ENCODE results near the gene C11orf54. TPM values are rescaled to one million over a fixed set of nuclear protein-coding genes. Genes with fewer than 3 reads are reported as not detected.
"Not testable (repeated sequence)": the region's sequence is repeated elsewhere in the genome, so short reads cannot be mapped to it uniquely, and the experiment has no call there.

Gene C11orf54
- total and polyA plus RNA-seq, 4 donors: 33.8 to 47.1 (median 39.9) TPM

DNA sequence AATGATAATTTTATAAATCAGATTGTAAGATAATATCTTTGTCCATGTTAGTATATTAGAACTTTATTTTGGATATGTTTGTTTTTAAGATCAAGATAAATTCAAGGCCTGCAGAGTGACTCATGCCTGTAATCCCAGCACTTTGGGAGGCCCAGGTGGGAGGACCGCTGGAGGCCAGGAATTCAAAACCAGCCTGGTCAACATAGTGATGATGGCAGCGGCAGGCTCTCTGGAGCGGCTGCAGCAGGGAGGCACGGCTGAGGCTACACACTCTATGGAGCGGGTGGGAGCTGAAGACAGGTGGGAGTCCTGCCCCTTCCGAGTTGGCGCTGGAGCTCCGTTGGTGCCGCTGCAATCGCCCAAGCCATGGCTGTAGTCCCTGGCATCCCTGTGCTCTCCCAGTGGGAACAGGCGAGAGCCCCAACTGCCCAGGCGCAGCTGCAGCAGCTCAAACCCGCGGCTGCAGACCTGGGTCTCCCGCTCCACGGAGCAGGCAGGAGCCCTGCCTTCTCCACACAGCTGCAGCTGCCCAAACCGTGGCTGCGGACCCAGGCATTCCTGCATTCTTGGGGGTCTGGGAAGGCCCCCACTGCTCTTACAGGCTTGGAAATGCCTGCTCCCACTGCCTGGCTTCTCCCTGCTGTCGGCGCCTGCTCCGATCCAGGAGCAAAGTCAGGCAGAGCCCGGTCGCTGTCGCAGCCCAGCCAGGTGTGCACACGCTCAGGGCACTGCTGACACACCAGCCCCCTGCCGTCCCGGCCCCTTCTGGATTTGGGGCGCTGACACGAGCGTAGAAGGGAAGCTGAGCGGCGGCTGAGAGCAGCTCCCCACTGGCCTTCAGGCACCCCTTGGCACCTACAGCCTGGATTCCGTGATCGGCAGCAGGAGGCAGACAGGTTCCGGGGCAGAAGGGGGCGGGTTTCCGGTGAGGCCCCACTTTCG lies 16.7 kb downstream of the C11orf54 start:
- H3K27ac ChIP-seq (ENCODE audit: low read depth, low read length): no peak overlapping the region
- no peak overlapping the region for H3K4me3 ChIP-seq (ENCODE audit: low read depth, low read length)
- no peaks in the 10 kb centered on the region for H3K9me3 ChIP-seq (ENCODE audit: control insufficient read depth, insufficient read depth, low read length)
- no peak for DNase-seq (ENCODE audit: low read depth in 4 of 6, low spot score in 6 of 6)
- no peaks in the 10 kb centered on the region for H3K27me3 ChIP-seq (ENCODE audit: control insufficient read depth, insufficient read depth, low read length)
- H3K36me3 ChIP-seq (ENCODE audit: control insufficient read depth, insufficient read depth, low read length): peaks cover 37% of the 10 kb centered on the region
- 97% methylated on average over 38 of the region's 38 CpGs for WGBS (ENCODE audit: insufficient coverage)
- H3K4me1 ChIP-seq (ENCODE audit: control insufficient read depth, insufficient read depth, low read length): no peaks in the 10 kb centered on the region

GRCh38 chr11:93759123-93759522 lies 17.7 kb downstream of the C11orf54 start:
- not testable (repeated sequence) for H3K4me3 ChIP-seq (ENCODE audit: low read depth, low read length); DNase-seq (ENCODE audit: low read depth in 4 of 6, low spot score in 6 of 6); H3K27ac ChIP-seq (ENCODE audit: low read depth, low read length); H3K27me3 ChIP-seq (ENCODE audit: control insufficient read depth, insufficient read depth, low read length); H3K4me1 ChIP-seq (ENCODE audit: control insufficient read depth, insufficient read depth, low read length); H3K9me3 ChIP-seq (ENCODE audit: control insufficient read depth, insufficient read depth, low read length)
- WGBS (ENCODE audit: insufficient coverage): no CpG with 5 or more reads among the region's 4 CpGs
- peaks cover 43% of the 10 kb centered on the region for H3K36me3 ChIP-seq (ENCODE audit: control insufficient read depth, insufficient read depth, low read length)

DNA sequence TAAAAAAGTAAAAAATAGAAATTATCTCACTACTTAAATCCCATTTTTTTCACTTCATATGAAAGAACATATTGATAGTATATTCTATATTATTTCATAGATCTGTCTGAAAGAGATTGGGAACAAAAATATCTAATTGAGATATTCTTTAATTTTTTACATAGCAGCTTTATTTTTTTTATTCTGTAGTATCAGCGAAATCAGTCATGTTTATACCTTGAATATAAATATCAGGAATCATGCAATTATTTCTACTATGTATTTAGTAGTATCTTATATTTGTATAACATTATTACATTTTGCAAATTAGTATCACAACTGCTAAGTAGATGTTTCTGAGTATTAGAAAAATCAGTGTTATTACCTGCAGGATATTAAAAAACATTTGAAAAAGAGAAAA lies 20.4 kb downstream of the C11orf54 start:
- H3K36me3 ChIP-seq (ENCODE audit: control insufficient read depth, insufficient read depth, low read length): peaks cover 32% of the 10 kb centered on the region
- H3K27ac ChIP-seq (ENCODE audit: low read depth, low read length): no peak overlapping the region
- WGBS (ENCODE audit: insufficient coverage): no CpG with 5 or more reads among the region's 1 CpG
- H3K4me3 ChIP-seq (ENCODE audit: low read depth, low read length): no peak overlapping the region
- H3K9me3 ChIP-seq (ENCODE audit: control insufficient read depth, insufficient read depth, low read length): no peaks in the 10 kb centered on the region
- no peaks in the 10 kb centered on the region for H3K27me3 ChIP-seq (ENCODE audit: control insufficient read depth, insufficient read depth, low read length)
- DNase-seq (ENCODE audit: low read depth in 4 of 6, low spot score in 6 of 6): no peak
- H3K4me1 ChIP-seq (ENCODE audit: control insufficient read depth, insufficient read depth, low read length): no peaks in the 10 kb centered on the region

- DNase-seq (ENCODE audit: low read depth in 4 of 6, low spot score in 6 of 6): no peak
- WGBS (ENCODE audit: insufficient coverage): 89% methylated on average over 2 of the region's 2 CpGs
- peaks cover 12% of the 10 kb centered on the region for H3K36me3 ChIP-seq (ENCODE audit: control insufficient read depth, insufficient read depth, low read length)
Observed at GRCh38 chr11:93765551-93765950, 24.1 kb downstream of the C11orf54 start.

GRCh38 chr11:93766504-93766903 lies 25.0 kb downstream of the C11orf54 start:
- H3K36me3 ChIP-seq (ENCODE audit: control insufficient read depth, insufficient read depth, low read length): peaks cover 9% of the 10 kb centered on the region
- no peak for DNase-seq (ENCODE audit: low read depth in 4 of 6, low spot score in 6 of 6)
- WGBS (ENCODE audit: insufficient coverage): 87% methylated on average over 3 of the region's 5 CpGs
- no peak overlapping the region for H3K27ac ChIP-seq (ENCODE audit: low read depth, low read length)
- H3K4me1 ChIP-seq (ENCODE audit: control insufficient read depth, insufficient read depth, low read length): no peaks in the 10 kb centered on the region
- no peaks in the 10 kb centered on the region for H3K9me3 ChIP-seq (ENCODE audit: control insufficient read depth, insufficient read depth, low read length)
- H3K4me3 ChIP-seq (ENCODE audit: low read depth, low read length): no peak overlapping the region
- H3K27me3 ChIP-seq (ENCODE audit: control insufficient read depth, insufficient read depth, low read length): no peaks in the 10 kb centered on the region

More at GRCh38 chr11:93765551-93765950, 24.1 kb downstream of the C11orf54 start:
- no peaks in the 10 kb centered on the region for H3K9me3 ChIP-seq (ENCODE audit: control insufficient read depth, insufficient read depth, low read length)
- no peaks in the 10 kb centered on the region for H3K4me1 ChIP-seq (ENCODE audit: control insufficient read depth, insufficient read depth, low read length)
- no peak overlapping the region for H3K27ac ChIP-seq (ENCODE audit: low read depth, low read length)
- H3K27me3 ChIP-seq (ENCODE audit: control insufficient read depth, insufficient read depth, low read length): no peaks in the 10 kb centered on the region
- H3K4me3 ChIP-seq (ENCODE audit: low read depth, low read length): no peak overlapping the region

- H3K4me1 ChIP-seq (ENCODE audit: control insufficient read depth, insufficient read depth, low read length): no peaks in the 10 kb centered on the region
- H3K4me3 ChIP-seq (ENCODE audit: low read depth, low read length): no peak overlapping the region
- H3K36me3 ChIP-seq (ENCODE audit: control insufficient read depth, insufficient read depth, low read length): peaks cover 9% of the 10 kb centered on the region
- H3K27me3 ChIP-seq (ENCODE audit: control insufficient read depth, insufficient read depth, low read length): no peaks in the 10 kb centered on the region
- DNase-seq (ENCODE audit: low read depth in 4 of 6, low spot score in 6 of 6): no peak
- H3K9me3 ChIP-seq (ENCODE audit: control insufficient read depth, insufficient read depth, low read length): no peaks in the 10 kb centered on the region
- WGBS (ENCODE audit: insufficient coverage): 90% methylated on average over 2 of the region's 3 CpGs
- H3K27ac ChIP-seq (ENCODE audit: low read depth, low read length): no peak overlapping the region
Observed at GRCh38 chr11:93767018-93767417, 25.5 kb downstream of the C11orf54 start.

DNA sequence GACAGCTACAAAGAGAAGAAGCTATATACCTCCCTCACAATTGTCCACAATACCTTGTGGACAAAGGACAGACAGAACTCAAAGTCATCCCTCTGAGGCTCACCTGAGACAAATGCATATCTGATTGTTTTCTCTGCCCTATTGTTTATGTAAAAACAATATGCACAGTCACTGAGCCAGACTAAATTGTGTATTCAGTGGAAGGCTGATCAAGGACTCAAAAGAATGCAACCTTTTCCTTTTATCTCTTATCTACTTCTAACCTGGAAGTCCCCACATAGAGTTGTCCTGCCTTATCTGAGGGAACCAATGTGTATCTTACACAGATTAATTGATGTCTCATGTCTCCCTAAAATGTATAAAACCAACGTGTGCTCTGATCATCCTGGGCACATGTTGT lies 28.7 kb downstream of the C11orf54 start:
- no peak for DNase-seq (ENCODE audit: low read depth in 4 of 6, low spot score in 6 of 6)
- H3K27me3 ChIP-seq (ENCODE audit: control insufficient read depth, insufficient read depth, low read length): no peaks in the 10 kb centered on the region
- peaks cover 10% of the 10 kb centered on the region for H3K36me3 ChIP-seq (ENCODE audit: control insufficient read depth, insufficient read depth, low read length)
- WGBS (ENCODE audit: insufficient coverage): 57% methylated on average over 1 of the region's 1 CpG
- no peak overlapping the region for H3K4me3 ChIP-seq (ENCODE audit: low read depth, low read length)
- no peaks in the 10 kb centered on the region for H3K9me3 ChIP-seq (ENCODE audit: control insufficient read depth, insufficient read depth, low read length)
- H3K27ac ChIP-seq (ENCODE audit: low read depth, low read length): no peak overlapping the region
- no peaks in the 10 kb centered on the region for H3K4me1 ChIP-seq (ENCODE audit: control insufficient read depth, insufficient read depth, low read length)

- Histone ChIP-seq H3K4me3 (ENCODE audit: low read depth, low read length) (no peak overlapping the region), H3K9me3 (ENCODE audit: control insufficient read depth, insufficient read depth, low read length) (no peaks in the 10 kb centered on the region), H3K27ac (ENCODE audit: low read depth, low read length) (no peak overlapping the region), H3K36me3 (ENCODE audit: control insufficient read depth, insufficient read depth, low read length) (peaks cover 10% of the 10 kb centered on the region), H3K4me1 (ENCODE audit: control insufficient read depth, insufficient read depth, low read length) (no peaks in the 10 kb centered on the region), H3K27me3 (ENCODE audit: control insufficient read depth, insufficient read depth, low read length) (no peaks in the 10 kb centered on the region)
- WGBS (ENCODE audit: insufficient coverage): 96% methylated on average over 2 of the region's 4 CpGs
- no peak for DNase-seq (ENCODE audit: low read depth in 4 of 6, low spot score in 6 of 6)
Observed at GRCh38 chr11:93772123-93772522, 30.7 kb downstream of the C11orf54 start.

GRCh38 chr11:93773045-93773477 lies 31.6 kb downstream of the C11orf54 start:
- Histone ChIP-seq H3K27me3 (ENCODE audit: control insufficient read depth, insufficient read depth, low read length) (no peaks in the 10 kb centered on the region), H3K36me3 (ENCODE audit: control insufficient read depth, insufficient read depth, low read length) (peaks cover 10% of the 10 kb centered on the region), H3K4me3 (ENCODE audit: low read depth, low read length) (no peak overlapping the region), H3K9me3 (ENCODE audit: control insufficient read depth, insufficient read depth, low read length) (no peaks in the 10 kb centered on the region), H3K27ac (ENCODE audit: low read depth, low read length) (no peak overlapping the region), H3K4me1 (ENCODE audit: control insufficient read depth, insufficient read depth, low read length) (no peaks in the 10 kb centered on the region)
- no peak for DNase-seq (ENCODE audit: low read depth in 4 of 6, low spot score in 6 of 6)
- 100% methylated on average over 2 of the region's 3 CpGs for WGBS (ENCODE audit: insufficient coverage)

Measured in spinal cord (tissue), 10 donors.